ENCODE data around the gene TIGD2. TPM values are rescaled to one million over a fixed set of nuclear protein-coding genes. Genes with fewer than 3 reads are reported as not detected.

Gene TIGD2
- total and polyA plus RNA-seq, 9 of the 15 experiments (the other 6 are each of a cell fraction or from before 2014, with no cell fraction given), result 3.6 to 15.0 (median 9.8) TPM

GRCh38 chr4:89157488-89158024 lies 46.2 kb downstream of the TIGD2 start:
- no peak overlapping the region for H3K4me2 ChIP-seq (ENCODE audit: insufficient read depth, low read length)
- H3K9ac ChIP-seq (ENCODE audit: insufficient read depth in 1 of 2, low read depth in 2 of 2, low read length in 2 of 2), result no peak overlapping the region
- no peak overlapping the region for H3K4me3 ChIP-seq
- TF ChIP-seq ZNF717 (CRISPR knock-in tag; IDR thresholded peaks at IDR 0.05) (no peak), HDAC6 (IDR thresholded peaks at IDR 0.05; ENCODE audit: low read depth, low read length) (no peak), MTA2 (IDR thresholded peaks at IDR 0.05; ENCODE audit: low read depth) (no peak), SREBF2 (CRISPR knock-in tag; IDR thresholded peaks at IDR 0.05) (no peak), SMAD2 (IDR thresholded peaks at IDR 0.05; ENCODE audit: low read depth, low read length) (no peak), HIVEP1 (CRISPR knock-in tag; IDR thresholded peaks at IDR 0.05) (no peak), NONO (IDR thresholded peaks at IDR 0.05; ENCODE audit: low read depth in 2 of 2, low read length in 1 of 2) (no peak), ZNF184 (CRISPR knock-in tag; IDR thresholded peaks at IDR 0.05) (no peak), RBM22 (IDR thresholded peaks at IDR 0.05; ENCODE audit: low read depth, low read length, poor library complexity, severe bottlenecking) (no peak), ZNF436 (CRISPR knock-in tag; IDR thresholded peaks at IDR 0.05) (no peak), E2F1 (CRISPR knock-in tag; IDR thresholded peaks at IDR 0.05) (no peak)
- DNase-seq (ENCODE audit: extremely low read depth in 1 of 4, low spot score in 3 of 4) (no peak), FAIRE-seq (peak; percentile 55), ATAC-seq (peak; percentile 34; the same call in 2 of the 3 replicates)
- no peaks in the 10 kb centered on the region for H4K20me1 ChIP-seq (replicated peaks; ENCODE audit: control insufficient read depth, insufficient read depth, low read length)
- in situ Hi-C loops (cut with MboI), result no loop called here
- H3K27ac ChIP-seq (ENCODE audit: extremely low read depth, low read depth, low read length), result no peak overlapping the region
- peak overlapping the region; percentile 15; the same call in 1 of the 2 replicates for H2AFZ ChIP-seq (ENCODE audit: low read depth, low read length)
- ChIA-PET POLR2A (no interaction called here), CTCF (ENCODE audit: low intra/inter-chr PET ratio) (interaction anchor here (0.6 kb wide), 1 partner anchor 13 kb away, joined by 3 read pairs; no protein-coding TSS in a partner anchor)
- H3K27me3 ChIP-seq (ENCODE audit: control insufficient read depth in 2 of 2, insufficient read depth in 2 of 2, low read length in 2 of 2), result no peaks in the 10 kb centered on the region
- H3K9me3 ChIP-seq (replicated peaks; ENCODE audit: control insufficient read depth, insufficient read depth, low read depth, low read length), result no peaks in the 10 kb centered on the region
- no peaks in the 10 kb centered on the region for H3K9me1 ChIP-seq (ENCODE audit: control insufficient read depth, insufficient read depth, low read length)
- WGBS (ENCODE audit: insufficient coverage, low coverage, missing lambda C conversion rate), result 4% methylated on average over 7 of the region's 7 CpGs
- intact Hi-C loops (cut with micrococcal nuclease), result loop anchor here (5.0 kb wide), 3 partner anchors 70 to 745 kb away; no protein-coding TSS in a partner anchor
- no peaks in the 10 kb centered on the region for H3K36me3 ChIP-seq (ENCODE audit: control insufficient read depth, insufficient read depth, low read length)
- H3K79me2 ChIP-seq (ENCODE audit: control insufficient read depth, insufficient read depth, low read length), result no peaks in the 10 kb centered on the region
- no peaks in the 10 kb centered on the region for H3K4me1 ChIP-seq (replicated peaks in 1 of 2; ENCODE audit: control insufficient read depth in 2 of 2, insufficient read depth in 2 of 2, low read length in 2 of 2)
- no TSS peak for BruUV-seq (replicated peaks)
